OCI-LY3 (cell line): Measurements from ENCODE around the gene ST3GAL4.

Source experiments
- H2AFZ ChIP-seq: fragments of 200-600, 300-600 bp; shearing (Covaris generic); 2 replicates; pipeline ENCODE4 v1.6.0; 2014; ENCODE audit warnings: antibody characterized with exemption, low read depth, low read length
- H3K27ac ChIP-seq: fragments of 200-600, 300-600 bp; sonication (generic); 2 replicates; pipeline ENCODE4 v1.5.1; 2014; ENCODE audit warnings: mild to moderate bottlenecking, low read length, moderate library complexity, mixed read lengths
- H3K27me3 ChIP-seq: fragments of 200-600, 300-600 bp; sonication (generic); 2 replicates; pipeline ENCODE4 v1.6.1; 2014; ENCODE audit warnings: low read depth, low read length, mixed read lengths
- H3K36me3 ChIP-seq: fragments of 200-600, 300-600 bp; sonication (generic); replicated peaks from 2 replicates; pipeline ENCODE3; 2014; ENCODE audit warnings: low read depth, low read length, mixed read lengths
- H3K4me1 ChIP-seq: fragments of 300-600, 200-600 bp; sonication (generic); 2 replicates; pipeline ENCODE4 v1.6.1; 2014; ENCODE audit warnings: low read length, mixed read lengths
- H3K4me2 ChIP-seq: fragments of 200-600, 300-600 bp; sonication (generic); 2 replicates; pipeline ENCODE4 v1.6.1; 2014; ENCODE audit warnings: low read length, mixed read lengths
- H3K4me3 ChIP-seq: fragments of 300-600, 200-600 bp; sonication (generic); 2 replicates; pipeline ENCODE4 v1.5.1; 2014; ENCODE audit warnings: antibody characterized with exemption, mild to moderate bottlenecking, low read length, moderate library complexity
- H3K79me2 ChIP-seq: fragments of 300-600, 200-600 bp; shearing (Covaris generic); 2 replicates; pipeline ENCODE4 v1.6.1; 2014; ENCODE audit warnings: mild to moderate bottlenecking, low read length, mixed read lengths
- H3K9ac ChIP-seq: fragments of 300-600, 200-600 bp; shearing (Covaris generic); 2 replicates; pipeline ENCODE4 v1.6.0; 2014; ENCODE audit warnings: mild to moderate bottlenecking, low read length, moderate library complexity
- H3K9me3 ChIP-seq: fragments of 200-600, 300-600 bp; shearing (Covaris generic); 2 replicates; pipeline ENCODE4 v1.6.1; 2014; ENCODE audit warnings: low read length, mixed read lengths; ENCODE audit not compliant: insufficient read depth
- H4K20me1 ChIP-seq: fragments of 200-600, 300-600 bp; sonication (generic); 2 replicates; pipeline ENCODE4 v1.6.1; 2016; ENCODE audit warnings: low read length, mixed read lengths; ENCODE audit not compliant: insufficient read depth
- EZH2phosphoT487 ChIP-seq: fragments of 200-600 bp; shearing (Covaris generic); IDR thresholded peaks from 2 replicates; pipeline ENCODE4 v1.6.1; 2018; ENCODE audit warnings: antibody characterized with exemption, mixed run types, low read depth
- TF ChIP-seq, protein P1 (sequence below): fragments of 200-600, 300-600 bp; sonication (generic); IDR thresholded peaks from 2 replicates; pipeline ENCODE4 v1.5.1; 2014; ENCODE audit warnings: antibody characterized with exemption, low read length, low read depth

Gene ST3GAL4

GRCh38 chr11:126450198-126450597 is 94.7 kb downstream of the ST3GAL4 start:
- no peak for TF ChIP-seq EZH2phosphoT487
- TF ChIP-seq, protein P1, sequence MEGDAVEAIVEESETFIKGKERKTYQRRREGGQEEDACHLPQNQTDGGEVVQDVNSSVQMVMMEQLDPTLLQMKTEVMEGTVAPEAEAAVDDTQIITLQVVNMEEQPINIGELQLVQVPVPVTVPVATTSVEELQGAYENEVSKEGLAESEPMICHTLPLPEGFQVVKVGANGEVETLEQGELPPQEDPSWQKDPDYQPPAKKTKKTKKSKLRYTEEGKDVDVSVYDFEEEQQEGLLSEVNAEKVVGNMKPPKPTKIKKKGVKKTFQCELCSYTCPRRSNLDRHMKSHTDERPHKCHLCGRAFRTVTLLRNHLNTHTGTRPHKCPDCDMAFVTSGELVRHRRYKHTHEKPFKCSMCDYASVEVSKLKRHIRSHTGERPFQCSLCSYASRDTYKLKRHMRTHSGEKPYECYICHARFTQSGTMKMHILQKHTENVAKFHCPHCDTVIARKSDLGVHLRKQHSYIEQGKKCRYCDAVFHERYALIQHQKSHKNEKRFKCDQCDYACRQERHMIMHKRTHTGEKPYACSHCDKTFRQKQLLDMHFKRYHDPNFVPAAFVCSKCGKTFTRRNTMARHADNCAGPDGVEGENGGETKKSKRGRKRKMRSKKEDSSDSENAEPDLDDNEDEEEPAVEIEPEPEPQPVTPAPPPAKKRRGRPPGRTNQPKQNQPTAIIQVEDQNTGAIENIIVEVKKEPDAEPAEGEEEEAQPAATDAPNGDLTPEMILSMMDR = no peak
- H4K20me1 ChIP-seq = no peaks in the 10 kb centered on the region
- H3K36me3 ChIP-seq = no peaks in the 10 kb centered on the region
- no peak overlapping the region for H3K4me3 ChIP-seq
- no peak overlapping the region for H2AFZ ChIP-seq
- no peaks in the 10 kb centered on the region for H3K9me3 ChIP-seq
- H3K27ac ChIP-seq = no peak overlapping the region
- no peaks in the 10 kb centered on the region for H3K4me1 ChIP-seq
- no peak overlapping the region for H3K9ac ChIP-seq
- no peak overlapping the region for H3K4me2 ChIP-seq
- peaks cover 4% of the 10 kb centered on the region; the same call in 1 of the 2 replicates for H3K27me3 ChIP-seq
- no peaks in the 10 kb centered on the region for H3K79me2 ChIP-seq

- Histone ChIP-seq H3K27ac (no peak overlapping the region), H2AFZ (no peak overlapping the region), H3K27me3 (peaks cover 4% of the 10 kb centered on the region; the same call in 1 of the 2 replicates), H3K4me2 (no peak overlapping the region), H4K20me1 (no peaks in the 10 kb centered on the region), H3K9me3 (no peaks in the 10 kb centered on the region), H3K79me2 (no peaks in the 10 kb centered on the region), H3K36me3 (no peaks in the 10 kb centered on the region), H3K4me3 (no peak overlapping the region), H3K9ac (no peak overlapping the region), H3K4me1 (no peaks in the 10 kb centered on the region)
- TF ChIP-seq, protein P1 = no peak
- no peak for TF ChIP-seq EZH2phosphoT487
Observed at GRCh38 chr11:126450806-126451205, 95.3 kb downstream of the ST3GAL4 start.

DNA sequence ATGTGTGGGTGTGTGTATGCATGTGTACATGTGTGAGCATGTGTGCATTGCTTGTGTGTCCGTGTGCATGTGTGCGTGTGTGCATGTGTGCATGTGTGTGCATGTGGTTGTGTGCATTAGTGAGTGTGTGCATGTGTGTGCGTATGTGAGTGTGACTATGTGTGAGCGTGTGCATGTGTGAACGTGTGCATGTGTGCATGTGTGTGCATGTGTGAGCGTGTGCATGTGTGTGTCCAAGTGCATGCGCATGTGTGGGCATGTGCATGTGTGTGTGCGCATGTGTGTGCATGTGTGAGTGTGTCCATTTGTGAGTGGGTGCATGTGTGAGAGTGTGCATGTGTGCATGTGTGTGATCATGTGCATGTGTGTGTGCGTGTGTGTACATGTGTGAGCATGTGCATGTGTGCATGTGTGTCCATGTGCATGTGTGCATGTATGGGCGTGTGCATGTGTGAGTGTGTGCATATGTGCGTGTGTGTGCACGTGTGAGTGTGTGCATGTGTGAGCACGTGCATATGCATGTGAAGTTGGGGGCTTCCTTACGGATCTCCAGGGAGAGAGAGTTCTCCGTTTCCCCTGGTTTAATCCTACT is 95.8 kb downstream of the ST3GAL4 start:
- Histone ChIP-seq H4K20me1 (no peaks in the 10 kb centered on the region), H2AFZ (no peak overlapping the region), H3K4me3 (no peak overlapping the region), H3K4me1 (no peaks in the 10 kb centered on the region), H3K4me2 (no peak overlapping the region), H3K27me3 (peaks cover 4% of the 10 kb centered on the region; the same call in 1 of the 2 replicates), H3K9ac (no peak overlapping the region), H3K9me3 (no peaks in the 10 kb centered on the region), H3K36me3 (no peaks in the 10 kb centered on the region), H3K79me2 (no peaks in the 10 kb centered on the region), H3K27ac (no peak overlapping the region)
- no peak for TF ChIP-seq EZH2phosphoT487
- TF ChIP-seq, protein P1 = no peak

GRCh38 chr11:126452241-126453101 is 97.0 kb downstream of the ST3GAL4 start:
- H3K27me3 ChIP-seq = peaks cover 4% of the 10 kb centered on the region; the same call in 1 of the 2 replicates
- no peaks in the 10 kb centered on the region for H3K9me3 ChIP-seq
- TF ChIP-seq, protein P1 = no peak
- TF ChIP-seq EZH2phosphoT487 = no peak
- no peaks in the 10 kb centered on the region for H3K4me1 ChIP-seq
- H4K20me1 ChIP-seq = no peaks in the 10 kb centered on the region
- no peak overlapping the region for H3K4me3 ChIP-seq
- no peaks in the 10 kb centered on the region for H3K79me2 ChIP-seq
- H2AFZ ChIP-seq = no peak overlapping the region
- no peak overlapping the region for H3K4me2 ChIP-seq
- no peak overlapping the region for H3K27ac ChIP-seq
- H3K36me3 ChIP-seq = no peaks in the 10 kb centered on the region
- H3K9ac ChIP-seq = no peak overlapping the region
